ENCODE results near the gene SIPA1L3.
"Not testable (repeated sequence)": the region's sequence is repeated elsewhere in the genome, so short reads cannot be mapped to it uniquely, and the experiment has no call there.

The SIPA1L3 gene

DNA sequence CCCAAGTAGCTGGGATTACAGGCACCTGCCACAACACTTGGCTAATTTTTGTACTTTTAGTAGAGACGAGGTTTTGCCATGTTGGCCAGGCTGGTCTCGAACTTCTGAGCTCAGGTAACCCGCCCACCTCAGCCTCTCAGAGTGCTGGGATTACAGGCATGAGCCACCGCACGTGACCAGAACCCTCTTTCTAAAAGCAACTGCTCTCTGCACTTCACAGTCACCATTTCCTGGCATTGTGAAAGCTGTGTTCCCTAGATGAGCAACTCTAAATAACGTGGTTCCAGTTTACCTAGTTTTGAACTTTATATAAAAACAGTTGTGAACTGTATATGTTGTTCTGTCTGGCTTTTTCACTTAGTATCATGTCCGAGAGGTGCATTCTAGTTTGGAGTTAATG lies 152.9 kb downstream of the SIPA1L3 start:
- H3K27me3 Mint-ChIP-seq = no peaks in the 10 kb centered on the region
- H3K9me3 Mint-ChIP-seq = no peaks in the 10 kb centered on the region
- peaks cover 27 to 32% of the 10 kb centered on the region in 2 donors for H3K36me3 Mint-ChIP-seq
- DNase-seq (no peak), ATAC-seq (replicated peaks) (peak; percentile 73 to 75)
- peak overlapping the region; percentile 88 for H3K27ac Mint-ChIP-seq
- peaks cover 37 to 63% of the 10 kb centered on the region in 2 donors for H3K4me1 Mint-ChIP-seq
- H3K4me3 Mint-ChIP-seq = peak overlapping the region in 1 of 2 donors; percentile 41

DNA sequence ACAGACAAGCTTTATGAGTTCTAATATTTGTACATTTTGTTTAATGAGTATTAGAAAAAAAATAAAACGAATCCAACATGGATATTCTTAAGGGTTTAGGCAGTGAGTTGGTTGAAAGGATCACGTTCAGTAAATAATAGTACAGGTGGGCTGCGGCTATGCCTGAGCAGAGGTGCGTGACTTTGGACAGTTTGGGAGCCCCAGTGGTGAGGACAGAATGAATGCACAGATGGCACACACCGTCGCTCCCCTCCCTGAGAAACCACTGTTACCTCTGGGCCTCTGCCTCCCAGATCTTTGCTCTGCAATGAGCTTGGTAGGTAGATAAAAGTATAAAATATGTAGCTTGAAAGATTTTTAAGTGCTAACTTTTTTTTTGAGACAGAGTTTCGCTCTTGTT lies 153.3 kb downstream of the SIPA1L3 start:
- Mint-ChIP-seq H3K36me3 (peaks cover 27 to 28% of the 10 kb centered on the region in 2 donors), H3K4me1 (peaks cover 33 to 59% of the 10 kb centered on the region in 2 donors), H3K4me3 (no peak overlapping the region), H3K27me3 (no peaks in the 10 kb centered on the region), H3K9me3 (no peaks in the 10 kb centered on the region), H3K27ac (no peak overlapping the region)
- ATAC-seq (replicated peaks) = peak; percentile 37 to 47
- DNase-seq = no peak

DNA sequence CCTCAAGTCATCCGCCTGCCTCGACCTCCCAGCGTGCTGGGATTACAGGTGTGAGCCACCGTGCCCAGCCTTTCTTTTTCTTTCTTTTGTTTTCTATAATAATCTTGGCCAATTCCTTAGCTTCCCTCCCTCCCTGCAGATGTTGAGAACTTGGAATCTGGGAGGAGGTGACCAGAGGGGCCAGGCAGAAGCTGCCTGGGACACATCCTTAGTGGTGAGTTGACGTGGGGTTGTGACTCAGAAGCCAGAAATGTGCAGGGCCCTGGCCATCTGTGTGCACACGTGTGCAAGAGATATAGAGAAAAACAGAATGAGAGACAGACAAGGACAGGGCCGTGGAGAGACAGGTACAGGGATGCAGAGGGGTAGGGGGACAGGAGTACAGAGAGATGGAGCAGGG lies 154.3 kb downstream of the SIPA1L3 start:
- H3K27me3 Mint-ChIP-seq = no peaks in the 10 kb centered on the region
- H3K9me3 Mint-ChIP-seq = no peaks in the 10 kb centered on the region
- ATAC-seq (replicated peaks) = no peak
- H3K4me1 Mint-ChIP-seq = peaks cover 29 to 50% of the 10 kb centered on the region in 2 donors
- peak overlapping the region; percentile 59 for H3K27ac Mint-ChIP-seq
- no peak overlapping the region for H3K4me3 Mint-ChIP-seq
- DNase-seq = no peak
- H3K36me3 Mint-ChIP-seq = peaks cover 22 to 24% of the 10 kb centered on the region in 2 donors

DNA sequence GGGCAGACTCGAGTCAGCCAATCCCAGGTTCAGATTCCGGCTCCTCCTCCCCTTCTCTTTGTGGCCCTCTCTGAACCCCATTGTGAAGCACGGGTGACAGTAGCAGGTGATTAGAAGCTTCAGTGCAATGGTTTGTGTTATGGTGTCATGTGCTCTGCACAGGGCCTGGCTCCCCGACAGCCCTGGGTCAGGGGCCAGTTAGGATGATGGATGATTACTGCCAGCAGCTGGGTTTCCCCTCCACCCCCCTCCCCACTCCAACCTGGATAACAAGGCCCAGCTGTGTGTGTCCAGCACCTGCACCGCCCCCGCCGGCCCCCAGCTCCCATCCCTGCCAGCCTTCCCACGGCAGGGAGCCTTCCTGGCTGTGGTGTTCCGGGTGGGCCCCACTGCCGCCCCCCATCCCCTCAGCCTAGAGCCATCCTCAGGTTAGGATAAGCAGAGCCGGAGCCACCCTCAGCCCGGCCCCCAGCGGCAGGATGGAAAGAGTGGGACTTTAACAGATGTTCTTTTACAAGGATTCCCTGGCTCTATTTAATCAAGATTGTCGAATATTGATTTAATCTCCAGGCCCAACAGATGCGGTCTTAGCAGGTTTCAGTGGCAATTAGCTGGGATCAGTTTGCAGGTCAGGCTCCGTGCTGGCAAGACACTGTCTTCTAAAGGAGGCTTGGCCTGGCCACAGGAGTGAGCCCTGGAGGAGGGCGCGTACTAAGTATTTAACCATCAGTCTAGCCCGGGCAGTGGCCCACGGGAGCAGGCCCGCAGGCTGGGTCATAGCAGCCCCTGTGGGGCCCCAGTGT lies 156.2 kb downstream of the SIPA1L3 start:
- Mint-ChIP-seq H3K4me3 (no peak overlapping the region), H3K36me3 (peaks cover 18 to 21% of the 10 kb centered on the region in 2 donors), H3K27me3 (no peaks in the 10 kb centered on the region), H3K4me1 (peaks cover 22 to 40% of the 10 kb centered on the region in 2 donors), H3K27ac (peak overlapping the region; percentile 21), H3K9me3 (no peaks in the 10 kb centered on the region)
- DNase-seq (no peak), ATAC-seq (replicated peaks) (no peak)

DNA sequence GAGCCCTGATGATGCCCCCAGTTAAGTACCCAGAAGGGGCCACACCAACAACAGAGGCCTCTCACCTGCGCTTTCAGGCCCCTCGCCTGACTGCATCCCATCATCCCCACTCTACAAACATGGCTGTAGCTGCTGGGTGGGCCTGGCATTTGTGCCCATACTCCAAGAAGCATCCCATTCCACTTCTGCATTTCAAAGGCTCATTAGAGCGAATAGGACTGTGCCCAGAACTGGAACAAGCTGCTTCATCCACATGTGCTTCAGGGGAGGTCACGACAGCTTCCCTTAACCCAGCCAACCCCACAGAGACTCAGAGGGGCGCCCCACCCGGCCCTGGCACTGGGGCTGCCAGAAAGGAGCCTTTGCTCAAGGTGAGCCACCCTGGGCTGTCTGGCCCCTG lies 156.9 kb downstream of the SIPA1L3 start:
- Mint-ChIP-seq H3K27ac (no peak overlapping the region), H3K27me3 (no peaks in the 10 kb centered on the region), H3K4me1 (peaks cover 18 to 35% of the 10 kb centered on the region in 2 donors), H3K4me3 (no peak overlapping the region), H3K36me3 (peaks cover 16 to 17% of the 10 kb centered on the region in 2 donors), H3K9me3 (no peaks in the 10 kb centered on the region)
- DNase-seq = no peak
- ATAC-seq (replicated peaks) = no peak

DNA sequence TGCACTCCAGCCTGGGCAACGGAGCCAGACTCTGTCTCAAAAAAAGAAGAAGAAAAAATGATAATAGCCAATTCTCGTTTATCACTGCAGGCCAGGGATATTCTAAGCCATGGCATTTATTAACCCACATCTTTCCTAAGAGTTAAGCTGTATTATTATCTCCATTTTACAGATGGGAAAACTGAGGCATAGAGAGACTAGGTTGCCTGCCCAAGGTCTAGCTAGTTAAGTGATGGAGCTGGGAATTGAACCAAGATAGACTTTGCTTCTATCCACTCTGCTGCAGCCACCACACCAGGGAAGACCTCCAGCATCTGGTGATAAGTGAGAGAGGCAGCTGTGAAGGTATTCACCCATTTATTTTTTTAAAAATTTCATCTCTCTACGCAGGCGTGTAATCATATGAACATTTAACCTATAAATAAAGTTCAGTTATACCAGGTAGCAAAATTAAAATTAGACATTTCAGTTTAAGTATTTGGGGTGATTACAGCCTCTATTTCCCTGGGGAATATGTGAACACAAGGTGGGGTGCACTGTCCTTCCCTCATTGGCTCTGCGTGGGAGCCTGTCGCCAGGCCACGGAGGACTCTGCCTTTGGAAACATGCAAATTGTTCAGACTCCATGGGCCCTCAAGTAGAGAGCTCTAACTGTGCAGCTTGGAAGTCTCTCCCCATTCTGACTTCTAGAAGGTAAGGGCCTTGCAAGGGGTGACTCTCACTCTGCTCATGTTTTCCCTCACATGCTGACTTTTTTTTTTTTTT lies 157.8 kb downstream of the SIPA1L3 start:
- ATAC-seq (replicated peaks) (no peak), DNase-seq (no peak)
- H3K27me3 Mint-ChIP-seq = no peaks in the 10 kb centered on the region
- peaks cover 19 to 39% of the 10 kb centered on the region in 2 donors for H3K4me1 Mint-ChIP-seq
- no peak overlapping the region for H3K4me3 Mint-ChIP-seq
- H3K9me3 Mint-ChIP-seq = no peaks in the 10 kb centered on the region
- H3K36me3 Mint-ChIP-seq = peaks cover 19 to 22% of the 10 kb centered on the region in 2 donors
- no peak overlapping the region for H3K27ac Mint-ChIP-seq

DNA sequence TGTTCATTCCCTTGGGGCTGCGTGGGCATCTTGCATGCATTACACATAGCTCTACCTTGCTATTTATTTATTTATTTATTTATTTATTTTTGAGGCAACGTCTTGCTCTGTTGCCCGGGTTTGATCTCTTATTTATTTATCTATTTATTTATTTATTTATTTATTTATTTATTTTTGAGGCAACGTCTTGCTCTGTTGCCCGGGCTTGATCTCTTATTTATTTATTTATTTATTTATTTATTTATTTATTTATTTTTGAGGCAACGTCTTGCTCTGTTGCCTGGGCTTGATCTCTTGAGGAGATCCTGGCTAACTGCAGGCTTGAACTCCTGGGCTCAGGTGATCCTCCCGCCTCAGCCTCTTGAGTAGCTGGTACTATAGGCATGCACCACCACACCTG lies 158.8 kb downstream of the SIPA1L3 start:
- H3K9me3 Mint-ChIP-seq; DNase-seq; H3K4me3 Mint-ChIP-seq; ATAC-seq (replicated peaks); H3K27ac Mint-ChIP-seq; H3K27me3 Mint-ChIP-seq: not testable (repeated sequence)
- Mint-ChIP-seq H3K36me3 (peaks cover 25 to 29% of the 10 kb centered on the region in 2 donors), H3K4me1 (peaks cover 23 to 45% of the 10 kb centered on the region in 2 donors)

DNA sequence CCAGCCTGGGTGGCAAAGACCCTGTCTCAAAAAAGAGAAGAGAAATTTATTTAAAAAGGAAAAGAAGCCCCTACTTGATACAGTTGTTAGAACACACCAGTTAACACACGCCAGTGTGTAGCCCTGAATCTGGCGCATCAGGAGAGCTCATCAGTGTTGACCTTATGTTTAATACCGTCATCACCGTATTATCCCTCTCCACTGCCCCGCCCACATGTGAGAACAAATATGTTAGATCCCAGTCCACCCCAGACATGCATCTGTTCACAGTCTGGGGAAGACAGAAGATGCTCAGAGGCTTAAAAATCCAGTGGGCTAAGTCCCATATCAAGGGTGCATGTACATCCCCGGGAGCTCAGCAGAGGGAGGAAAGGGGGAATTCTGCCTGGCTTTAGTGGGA lies 161.8 kb downstream of the SIPA1L3 start:
- no peaks in the 10 kb centered on the region for H3K27me3 Mint-ChIP-seq
- H3K4me1 Mint-ChIP-seq = peaks cover 21 to 47% of the 10 kb centered on the region in 2 donors
- H3K27ac Mint-ChIP-seq = no peak overlapping the region
- H3K9me3 Mint-ChIP-seq = no peaks in the 10 kb centered on the region
- H3K36me3 Mint-ChIP-seq = peaks cover 23 to 42% of the 10 kb centered on the region in 2 donors
- no peak for DNase-seq
- H3K4me3 Mint-ChIP-seq = no peak overlapping the region
- ATAC-seq (replicated peaks) = no peak

DNA sequence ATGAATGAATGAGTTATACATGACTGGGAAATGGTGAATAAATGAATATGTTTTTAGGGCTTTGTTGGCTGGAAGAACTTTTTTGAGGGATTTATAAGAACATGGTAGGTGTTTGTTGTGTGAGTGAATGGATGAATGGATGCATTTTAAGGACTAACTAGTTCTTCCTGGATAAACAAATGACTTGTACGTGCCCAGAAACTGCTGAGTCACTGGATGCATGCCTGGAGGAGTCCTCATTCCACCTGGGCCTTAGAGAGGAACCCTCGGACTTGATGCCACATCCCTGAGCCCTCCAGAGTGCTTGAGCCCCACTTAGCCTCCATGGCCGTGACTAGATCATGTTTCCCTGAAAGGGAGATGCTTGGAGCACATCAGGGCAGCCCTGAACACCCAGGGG lies 163.6 kb downstream of the SIPA1L3 start:
- peak overlapping the region; percentile 72 for H3K27ac Mint-ChIP-seq
- no peak overlapping the region for H3K4me3 Mint-ChIP-seq
- H3K9me3 Mint-ChIP-seq = no peaks in the 10 kb centered on the region
- peaks cover 31 to 45% of the 10 kb centered on the region in 2 donors for H3K36me3 Mint-ChIP-seq
- no peaks in the 10 kb centered on the region for H3K27me3 Mint-ChIP-seq
- H3K4me1 Mint-ChIP-seq = peaks cover 18 to 57% of the 10 kb centered on the region in 2 donors
- no peak for DNase-seq
- ATAC-seq (replicated peaks) = no peak

DNA sequence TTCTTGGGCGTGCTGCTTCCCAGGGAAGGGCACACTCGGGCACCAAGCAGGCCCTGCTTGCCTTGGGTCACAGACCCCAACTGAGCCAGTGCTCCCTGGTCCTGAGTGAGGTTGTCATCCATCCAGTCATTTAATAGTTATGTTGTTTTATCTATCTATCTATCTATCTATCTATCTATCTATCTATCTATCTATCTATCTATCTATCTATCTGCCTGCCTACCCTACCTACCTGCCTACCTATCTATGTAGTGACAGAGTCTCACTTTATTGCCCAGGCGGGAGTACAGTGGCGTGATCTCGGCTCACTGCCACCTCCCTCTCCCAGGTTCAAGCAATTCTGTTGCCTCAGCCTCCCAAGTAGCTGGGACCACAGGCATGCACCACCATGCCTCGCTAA lies 164.0 kb downstream of the SIPA1L3 start:
- not testable (repeated sequence) for H3K27me3 Mint-ChIP-seq; DNase-seq; H3K9me3 Mint-ChIP-seq; H3K4me3 Mint-ChIP-seq; ATAC-seq (replicated peaks)
- Mint-ChIP-seq H3K36me3 (peaks cover 31 to 45% of the 10 kb centered on the region in 2 donors), H3K27ac (peak overlapping the region; percentile 72), H3K4me1 (peaks cover 18 to 57% of the 10 kb centered on the region in 2 donors)

DNA sequence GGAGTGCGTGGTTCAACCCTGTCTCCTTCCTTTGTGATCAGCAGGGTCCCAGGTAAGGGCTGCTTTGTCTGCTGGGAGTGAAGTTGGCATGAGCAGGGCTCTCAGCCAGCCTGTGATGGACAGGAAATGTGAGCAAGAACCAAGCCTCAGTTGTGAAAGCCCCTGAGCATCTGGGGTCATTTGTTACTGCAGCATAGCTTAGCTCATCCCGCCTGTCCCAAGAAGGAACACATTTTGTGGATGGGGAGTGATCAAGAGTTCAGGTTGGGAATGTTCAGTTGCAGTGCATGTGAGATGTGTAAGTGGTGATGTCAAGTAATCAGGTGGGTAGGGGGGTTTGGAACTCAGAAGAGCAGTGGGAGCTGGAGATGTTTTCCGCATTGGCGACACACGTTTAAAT lies 164.6 kb downstream of the SIPA1L3 start:
- Mint-ChIP-seq H3K4me1 (peaks cover 18 to 57% of the 10 kb centered on the region in 2 donors), H3K4me3 (no peak overlapping the region), H3K27me3 (no peaks in the 10 kb centered on the region), H3K9me3 (peaks cover 0 to 3% of the 10 kb centered on the region in 2 donors), H3K36me3 (peaks cover 36 to 51% of the 10 kb centered on the region in 2 donors), H3K27ac (peak overlapping the region; percentile 80)
- ATAC-seq (replicated peaks) (no peak), DNase-seq (no peak)

DNA sequence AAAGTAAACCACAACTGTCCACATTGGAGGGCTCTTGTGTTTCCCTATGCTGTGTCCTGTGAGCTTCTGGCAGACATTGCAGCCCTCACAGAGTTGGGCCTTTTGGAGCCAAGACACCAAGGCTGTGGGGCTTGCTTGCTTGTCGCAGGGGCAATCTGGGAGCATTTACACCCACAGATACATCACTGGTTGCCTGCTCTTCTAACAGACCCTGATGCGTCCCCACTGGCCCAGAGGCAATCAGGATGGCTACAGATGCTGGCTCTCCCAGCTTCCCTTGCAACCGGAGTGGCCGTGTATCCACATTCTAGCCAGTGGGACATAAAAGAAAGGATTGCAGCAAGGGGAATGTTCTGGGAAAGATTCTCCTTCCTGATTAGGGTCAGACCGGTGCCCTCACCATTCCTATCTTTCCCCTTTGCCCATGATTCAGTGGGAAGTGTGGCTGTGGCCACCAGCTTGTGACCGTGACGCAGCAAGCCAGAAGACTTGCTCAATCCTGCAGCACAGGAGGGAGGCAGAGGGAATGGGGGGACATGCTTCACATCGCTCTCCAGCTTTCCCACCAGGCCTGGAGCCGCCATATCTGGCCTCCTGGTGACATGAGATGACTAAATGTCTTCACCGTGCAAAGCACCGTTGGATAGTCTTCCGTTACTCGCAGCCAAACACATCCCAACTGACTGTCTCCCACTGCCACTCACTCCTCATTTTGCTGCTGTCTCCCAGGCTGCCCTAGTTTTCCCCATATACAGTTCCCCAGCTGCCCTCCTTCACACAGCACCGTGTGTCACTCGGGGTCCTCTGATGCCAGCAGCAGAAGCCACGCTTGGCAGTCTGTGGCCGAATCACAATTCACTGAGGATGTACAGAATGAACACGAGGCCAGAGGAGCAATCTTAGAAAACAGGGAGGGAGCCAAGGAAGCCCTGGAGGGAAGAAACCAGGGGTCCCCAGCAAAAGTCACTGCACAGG lies 166.1 kb downstream of the SIPA1L3 start:
- DNase-seq (no peak), ATAC-seq (replicated peaks) (no peak)
- H3K9me3 Mint-ChIP-seq = peaks cover 0 to 5% of the 10 kb centered on the region in 2 donors
- peak overlapping the region; percentile 68 for H3K27ac Mint-ChIP-seq
- H3K4me1 Mint-ChIP-seq = peaks cover 20 to 59% of the 10 kb centered on the region in 2 donors
- H3K4me3 Mint-ChIP-seq = no peak overlapping the region
- H3K36me3 Mint-ChIP-seq = peaks cover 38 to 56% of the 10 kb centered on the region in 2 donors
- no peaks in the 10 kb centered on the region for H3K27me3 Mint-ChIP-seq

DNA sequence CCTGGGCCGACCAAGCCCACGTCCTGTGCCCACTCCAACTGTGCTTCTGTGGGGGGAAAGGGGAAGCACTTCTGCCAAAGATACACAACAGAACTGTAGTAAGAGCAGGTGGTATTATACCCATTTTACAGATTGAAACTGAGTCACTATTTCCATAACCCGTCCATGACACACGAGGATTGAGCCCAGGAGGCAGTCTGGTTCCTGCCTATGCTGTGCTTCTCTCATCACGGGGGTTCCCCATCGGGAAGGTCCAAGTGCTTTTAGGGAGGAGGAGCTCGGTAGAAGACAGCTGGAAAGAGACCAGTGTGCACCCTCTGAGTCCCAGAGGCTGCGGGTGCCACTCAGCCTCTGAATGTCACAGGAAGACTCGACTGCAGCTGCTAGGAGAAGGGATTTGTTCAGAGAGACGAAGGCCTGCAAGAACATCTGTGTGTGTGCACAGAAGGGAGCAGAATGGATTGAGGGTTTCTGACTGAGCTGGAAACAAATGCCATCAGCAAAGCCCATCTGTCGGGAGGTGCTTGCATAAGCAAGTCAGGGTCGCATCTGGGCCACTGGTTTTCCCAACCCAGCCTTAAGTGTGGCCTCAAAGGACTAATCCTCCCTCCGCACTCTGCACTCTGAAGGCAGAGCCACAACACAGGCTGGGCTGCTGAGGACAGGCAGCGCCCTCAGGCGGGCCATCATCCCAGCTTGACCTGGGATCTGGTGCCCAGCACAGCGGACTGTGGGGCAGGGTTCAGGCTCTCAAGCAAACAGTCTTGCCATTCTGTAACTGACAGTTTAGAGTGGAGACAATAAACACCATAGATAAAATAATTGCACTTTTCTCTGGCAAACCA lies 167.1 kb downstream of the SIPA1L3 start:
- Mint-ChIP-seq H3K4me3 (no peak overlapping the region), H3K27me3 (no peaks in the 10 kb centered on the region), H3K4me1 (peaks cover 24 to 65% of the 10 kb centered on the region in 2 donors), H3K36me3 (peaks cover 43 to 59% of the 10 kb centered on the region in 2 donors), H3K9me3 (peaks cover 0 to 5% of the 10 kb centered on the region in 2 donors), H3K27ac (peak overlapping the region; percentile 68)
- ATAC-seq (replicated peaks) = no peak
- DNase-seq = no peak

Measured in stimulated activated naive B cell treated with anti-CD40 and anti-IgM and Interleukin-4, amounts not matched to agents 10 μg/mL and 1 μg/mL and 100 μg/mL, for 72 hours (primary cell).